Bronchial smooth muscle cell (primary cell): ENCODE results near the gene KTN1. TPM values are rescaled to one million over a fixed set of nuclear protein-coding genes. Genes with fewer than 3 reads are reported as not detected.

ENCODE experiments used
- total RNA-seq: library from RNA; depleted of rRNA; stranded (reverse); fragments of >200 nt; gene quantifications from 2 replicates; pipeline ENCODE4 v1.2.1, GENCODE V29; 2014

The KTN1 gene
- 118 and 174 TPM in 2 replicates for total RNA-seq

DNA sequence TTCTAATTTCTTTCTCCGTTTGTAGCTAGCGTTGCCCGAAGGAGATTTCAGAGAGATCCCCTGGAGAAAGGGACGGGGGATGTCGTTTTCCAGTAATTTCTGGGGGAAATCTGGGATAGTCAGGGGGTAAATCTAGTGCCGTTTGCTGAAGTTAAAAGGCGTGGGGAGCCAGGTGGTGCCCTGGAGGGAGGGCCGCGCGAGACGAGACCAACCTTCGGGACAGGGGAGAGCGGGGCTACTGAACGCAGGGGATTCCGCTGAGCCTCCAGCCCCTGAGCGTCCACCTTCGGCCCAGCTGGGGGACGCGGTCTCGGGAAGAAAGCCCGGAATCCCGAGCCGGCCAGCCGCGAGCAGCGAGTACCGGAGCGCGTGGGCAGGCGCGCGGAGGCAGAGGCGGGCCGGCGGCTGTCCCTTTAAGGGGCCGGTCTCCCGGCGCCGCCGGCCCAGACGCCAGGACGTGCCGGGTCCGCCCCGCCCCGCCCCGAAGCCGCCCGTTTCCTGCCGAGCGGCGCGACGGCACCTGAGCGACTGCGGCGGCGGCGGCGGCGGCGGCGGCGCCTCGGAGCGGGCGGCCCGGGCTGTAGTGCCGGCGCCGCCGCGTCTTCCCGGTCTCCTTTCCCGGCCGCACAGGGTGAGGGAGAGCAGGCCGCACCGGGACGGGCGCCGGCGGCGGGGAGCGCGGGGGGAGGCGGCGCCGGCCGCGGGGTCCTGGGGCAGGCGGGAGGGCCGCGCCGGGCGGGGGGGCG lies at the start of gene KTN1:
Gene KTN1 (plus strand): TSS at position 484 of the 746 bp plus-strand sequence. CDS start 31,842 bp downstream, outside the sequence.

Other genes with a start within 250 kb of the KTN1 start
- gene ATG14, start 168.4 kb upstream of the KTN1 start, total RNA-seq, result 12.1 and 17.2 TPM in 2 replicates
- gene TBPL2, start 139.6 kb upstream of the KTN1 start, total RNA-seq, result not detected in 2 replicates